Coronary artery (tissue), 2 donors: Measurements from ENCODE around the gene TTLL7.

Experiments used
- DNase-seq: peaks from one replicate; pipeline ENCODE4 v3.0.0-alpha.2; 2017; ENCODE audit warnings: low spot score
- H3K27ac ChIP-seq, 2 donors: fragments of 200-600 bp; sonication (generic); one replicate each; pipeline ENCODE4 v1.5.1; 2016 to 2019
- H3K4me3 ChIP-seq: fragments of 200-600 bp; sonication (generic); 2 replicates; pipeline ENCODE4 v1.5.1; 2016; ENCODE audit warnings: mild to moderate bottlenecking, moderate library complexity
- TF ChIP-seq, protein P1 (sequence below): fragments of 200-600 bp; sonication (generic); IDR thresholded peaks from one replicate; pipeline ENCODE4 v1.5.1; 2019; ENCODE audit warnings: antibody characterized with exemption

TTLL7 gene

DNA sequence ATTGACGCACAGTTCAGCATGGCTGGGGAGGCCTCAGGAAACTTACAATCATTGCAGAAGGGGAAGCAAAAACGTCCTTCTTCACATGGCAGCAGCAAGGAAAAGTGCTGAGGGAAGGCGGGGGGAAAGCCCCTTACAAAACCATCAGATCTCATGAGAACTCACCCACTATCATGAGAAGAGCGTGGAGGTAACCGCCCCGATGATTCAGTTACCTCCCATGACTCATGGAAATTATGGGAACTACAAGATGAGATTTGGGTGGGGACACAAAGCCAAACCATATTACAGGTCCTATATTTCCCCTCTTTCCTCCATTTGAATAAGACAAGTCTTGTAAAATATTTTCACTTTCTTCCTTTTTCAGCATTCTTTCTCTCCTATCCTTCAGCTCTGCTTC lies 7.7 kb upstream of the TTLL7 start:
- H3K4me3 ChIP-seq = no peak overlapping the region
- DNase-seq = no peak
- no peak overlapping the region for H3K27ac ChIP-seq
- TF ChIP-seq, protein P1, sequence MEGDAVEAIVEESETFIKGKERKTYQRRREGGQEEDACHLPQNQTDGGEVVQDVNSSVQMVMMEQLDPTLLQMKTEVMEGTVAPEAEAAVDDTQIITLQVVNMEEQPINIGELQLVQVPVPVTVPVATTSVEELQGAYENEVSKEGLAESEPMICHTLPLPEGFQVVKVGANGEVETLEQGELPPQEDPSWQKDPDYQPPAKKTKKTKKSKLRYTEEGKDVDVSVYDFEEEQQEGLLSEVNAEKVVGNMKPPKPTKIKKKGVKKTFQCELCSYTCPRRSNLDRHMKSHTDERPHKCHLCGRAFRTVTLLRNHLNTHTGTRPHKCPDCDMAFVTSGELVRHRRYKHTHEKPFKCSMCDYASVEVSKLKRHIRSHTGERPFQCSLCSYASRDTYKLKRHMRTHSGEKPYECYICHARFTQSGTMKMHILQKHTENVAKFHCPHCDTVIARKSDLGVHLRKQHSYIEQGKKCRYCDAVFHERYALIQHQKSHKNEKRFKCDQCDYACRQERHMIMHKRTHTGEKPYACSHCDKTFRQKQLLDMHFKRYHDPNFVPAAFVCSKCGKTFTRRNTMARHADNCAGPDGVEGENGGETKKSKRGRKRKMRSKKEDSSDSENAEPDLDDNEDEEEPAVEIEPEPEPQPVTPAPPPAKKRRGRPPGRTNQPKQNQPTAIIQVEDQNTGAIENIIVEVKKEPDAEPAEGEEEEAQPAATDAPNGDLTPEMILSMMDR = no peak

DNA sequence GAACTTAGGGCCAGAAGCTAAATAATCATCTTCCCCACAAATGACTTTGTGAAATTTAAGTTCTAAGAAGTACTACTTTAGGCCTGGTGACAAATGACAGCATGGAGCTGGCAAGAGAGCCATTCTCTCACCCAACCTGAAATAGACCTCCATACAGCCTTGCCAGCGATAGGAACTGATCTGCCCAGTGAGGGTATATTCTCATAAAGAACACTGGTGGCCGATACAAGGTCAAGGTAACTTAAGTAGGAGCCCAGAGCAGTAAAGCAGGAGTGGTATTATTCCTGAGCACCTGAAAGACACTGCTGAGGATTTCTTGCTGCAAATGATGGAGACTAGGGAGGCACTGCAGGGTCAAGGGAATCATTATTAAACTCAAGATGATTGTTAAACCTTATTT lies 2.6 kb upstream of the TTLL7 start:
- TF ChIP-seq, protein P1 = no peak
- Histone ChIP-seq H3K4me3 (peak overlapping the region; percentile 52), H3K27ac (peak overlapping the region; percentile 54 to 71)
- DNase-seq = no peak

DNA sequence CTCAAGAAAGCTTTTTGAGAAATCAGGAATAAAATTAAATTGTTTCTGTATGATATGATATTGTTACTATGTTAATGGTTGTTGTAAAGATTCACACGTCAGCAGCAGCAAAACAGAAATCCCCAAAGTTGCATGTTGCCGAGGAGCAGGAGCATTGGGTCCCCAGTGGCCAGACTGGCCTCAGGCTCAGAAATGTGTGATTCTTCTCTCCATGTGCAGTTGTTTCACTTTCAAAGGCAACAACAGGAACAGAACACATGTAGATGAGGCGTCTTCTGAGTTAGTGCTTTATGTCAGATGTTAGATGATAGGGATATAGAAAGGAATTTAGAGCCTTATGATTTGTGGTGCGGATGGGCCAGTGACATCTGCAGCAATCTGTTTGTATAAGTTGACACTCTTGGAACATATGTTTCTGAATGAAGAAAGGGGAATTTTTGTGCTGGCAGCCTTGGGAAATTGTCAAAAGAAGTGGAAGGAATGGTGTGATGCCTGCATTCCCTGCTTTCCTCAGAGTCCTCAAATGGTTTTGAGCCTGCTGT lies 2.1 kb upstream of the TTLL7 start:
- H3K27ac ChIP-seq = peak overlapping the region; percentile 54 to 71
- DNase-seq = no peak
- H3K4me3 ChIP-seq = peak overlapping the region; percentile 52
- TF ChIP-seq, protein P1 = no peak

DNA sequence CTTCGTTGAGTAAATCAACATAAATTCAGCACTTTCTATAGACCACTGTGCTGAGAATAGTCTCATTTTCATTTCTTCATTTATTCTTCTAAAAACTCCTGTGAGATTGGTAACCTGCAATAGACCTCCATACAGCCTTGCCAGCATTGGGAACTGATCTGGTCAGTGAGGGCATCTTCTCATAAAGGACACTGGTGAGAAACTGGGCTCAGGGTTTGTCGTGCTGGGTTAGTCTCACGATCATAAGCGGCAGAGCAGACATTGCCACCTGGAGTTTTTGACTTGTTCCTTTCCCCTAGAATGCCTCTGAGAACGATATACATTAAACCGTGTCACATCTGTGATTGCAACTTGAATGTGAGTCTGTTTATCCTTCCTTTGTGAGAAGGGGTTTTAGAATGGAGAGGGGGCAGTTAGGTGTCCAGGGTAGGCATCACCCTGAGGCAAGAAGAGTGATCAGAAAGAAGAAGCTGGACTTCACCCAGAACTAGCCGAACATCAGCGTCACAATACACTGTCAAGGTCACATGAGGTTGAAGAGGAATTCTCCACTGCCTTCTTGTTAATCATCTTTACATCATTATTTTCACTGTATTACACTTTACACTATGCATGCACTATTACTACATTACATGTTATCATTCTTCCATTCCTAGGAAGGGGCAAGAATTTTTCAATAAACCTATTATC lies 1.4 kb upstream of the TTLL7 start:
- Histone ChIP-seq H3K4me3 (peak overlapping the region; percentile 52), H3K27ac (peak overlapping the region in 1 of 2 donors; percentile 71)
- no peak for DNase-seq
- TF ChIP-seq, protein P1 = no peak

DNA sequence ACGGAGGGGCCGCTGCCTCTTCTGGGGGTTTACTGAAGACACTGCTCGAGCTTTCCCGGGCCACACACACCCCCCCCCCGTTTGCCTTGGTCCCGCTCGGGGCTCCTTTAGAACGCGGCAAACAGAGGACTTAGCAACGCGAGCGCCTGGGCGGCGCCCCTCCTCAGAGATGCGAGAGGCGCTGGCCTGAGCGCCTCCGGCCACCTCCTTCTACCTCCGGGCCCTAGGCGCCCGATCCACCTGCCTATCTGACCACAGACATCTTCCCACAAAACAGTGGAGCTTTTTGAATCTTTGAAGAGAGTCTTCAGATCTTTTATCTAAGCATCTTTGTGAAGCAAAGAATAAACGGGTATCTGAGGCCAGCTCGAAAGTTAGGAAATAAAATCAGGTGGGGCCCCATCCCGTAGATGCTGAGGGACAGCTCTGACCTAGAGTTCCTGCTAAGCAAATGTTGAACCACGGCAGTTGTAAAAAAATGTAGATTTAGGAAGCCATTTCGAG lies 436 bp upstream of the TTLL7 start:
- Histone ChIP-seq H3K27ac (peak overlapping the region; percentile 96 to 98), H3K4me3 (peak overlapping the region; percentile 100)
- TF ChIP-seq, protein P1 = no peak
- DNase-seq = peak; percentile 88

DNA sequence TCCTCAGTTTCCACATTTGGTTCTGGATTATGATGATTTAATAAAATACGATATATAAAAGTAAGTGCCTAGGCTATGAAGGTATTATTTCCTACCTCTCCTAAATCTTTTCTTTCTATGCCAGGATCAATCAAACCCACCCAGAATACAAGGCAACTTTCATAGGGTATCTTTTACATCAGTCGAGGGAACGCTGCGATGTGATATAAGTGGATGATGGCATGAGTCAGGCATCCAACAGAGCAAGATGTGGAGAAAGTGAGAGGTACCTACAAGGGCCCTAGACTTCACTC lies 781 bp downstream of the TTLL7 start:
- DNase-seq = no peak
- peak overlapping the region; percentile 100 for H3K4me3 ChIP-seq
- TF ChIP-seq, protein P1 = no peak
- peak overlapping the region; percentile 96 to 98 for H3K27ac ChIP-seq

DNA sequence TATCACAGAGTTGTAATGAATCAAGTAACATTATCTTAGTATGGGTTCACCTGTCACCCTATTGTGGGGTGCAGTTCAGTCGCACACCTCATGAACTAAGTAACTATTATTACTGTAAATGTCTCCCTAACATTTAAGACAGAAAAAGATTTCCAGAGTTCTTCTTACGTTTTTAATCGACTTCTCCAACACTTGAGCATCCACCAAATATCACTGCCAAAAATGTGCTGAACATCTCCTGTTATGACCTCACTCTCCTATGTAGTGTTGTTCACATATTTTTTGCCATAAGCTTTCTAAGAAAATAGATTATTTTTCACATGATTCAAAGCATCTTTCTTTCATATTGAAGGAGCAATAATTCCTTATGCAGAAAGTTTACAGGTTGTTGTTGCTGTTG lies 1.3 kb downstream of the TTLL7 start:
- Histone ChIP-seq H3K4me3 (peak overlapping the region; percentile 100), H3K27ac (peak overlapping the region; percentile 96 to 98)
- DNase-seq = no peak
- TF ChIP-seq, protein P1 = no peak
